ENCODE results near the gene SERPINI1.

- TF ChIP-seq POLR2A (IDR thresholded peaks at IDR 0.05) (no peak), CTCF (IDR thresholded peaks at IDR 0.05 in 8 of 11, conservative IDR thresholded peaks at IDR 0.05 in 3 of 11) (no peak)
Measured at GRCh38 chr3:167872032-167872431, 136.5 kb downstream of the SERPINI1 start.

All from spleen (tissue), 7 donors.